Measurements from ENCODE around the gene SNX19. TPM values are rescaled to one million over a fixed set of nuclear protein-coding genes. Genes with fewer than 3 reads are reported as not detected.

Gene SNX19
- total and polyA plus RNA-seq, 9 donors, result 19.3 to 77.4 (median 45.0) TPM

- H3K36me3 ChIP-seq, result no peaks in the 10 kb centered on the region
- 87 to 93% (median 90%) methylated on average over 11 of the region's 11 CpGs for WGBS, 3 donors
- intact Hi-C loops (cut with DNase I), result no loop called here
Measured at GRCh38 chr11:130911306-130911705, 5.0 kb downstream of the SNX19 start.

GRCh38 chr11:130909650-130910049 is 6.6 kb downstream of the SNX19 start:
- intact Hi-C loops (cut with DNase I), result no loop called here
- Histone ChIP-seq H3K36me3 (no peaks in the 10 kb centered on the region), H3K4me3 (no peak overlapping the region), H3K4me1 (ENCODE audit: insufficient read depth) (peaks cover 1% of the 10 kb centered on the region), H3K27me3 (no peaks in the 10 kb centered on the region), H3K9me3 (no peaks in the 10 kb centered on the region), H3K27ac (no peak overlapping the region)
- TF ChIP-seq EP300 (IDR thresholded peaks at IDR 0.05) (no peak), POLR2A (IDR thresholded peaks at IDR 0.05) (no peak), CTCF (IDR thresholded peaks at IDR 0.05) (no peak)
- no peak for DNase-seq
- WGBS, 3 donors, result 43 to 77% (median 66%) methylated on average over 1 of the region's 1 CpG

More at GRCh38 chr11:130911306-130911705, 5.0 kb downstream of the SNX19 start:
- Histone ChIP-seq H3K4me3 (no peak overlapping the region), H3K27ac (no peak overlapping the region), H3K27me3 (no peaks in the 10 kb centered on the region), H3K9me3 (no peaks in the 10 kb centered on the region), H3K4me1 (ENCODE audit: insufficient read depth) (peaks cover 7% of the 10 kb centered on the region)
- TF ChIP-seq POLR2A (IDR thresholded peaks at IDR 0.05), result no peak
- TF ChIP-seq CTCF (IDR thresholded peaks at IDR 0.05), result no peak
- no peak for DNase-seq

GRCh38 chr11:130908770-130909625 is 7.3 kb downstream of the SNX19 start:
- H3K9me3 ChIP-seq, result no peaks in the 10 kb centered on the region
- H3K27ac ChIP-seq, result no peak overlapping the region
- H3K4me1 ChIP-seq (ENCODE audit: insufficient read depth), result no peaks in the 10 kb centered on the region
- H3K27me3 ChIP-seq, result no peaks in the 10 kb centered on the region
- no peaks in the 10 kb centered on the region for H3K36me3 ChIP-seq
- intact Hi-C loops (cut with DNase I), result no loop called here
- no peak for DNase-seq
- TF ChIP-seq EP300 (IDR thresholded peaks at IDR 0.05) (no peak), POLR2A (IDR thresholded peaks at IDR 0.05) (no peak), CTCF (IDR thresholded peaks at IDR 0.05) (no peak)
- 73 to 87% (median 83%) methylated on average over 4 of the region's 4 CpGs for WGBS, 3 donors
- no peak overlapping the region for H3K4me3 ChIP-seq

GRCh38 chr11:130908061-130908460 is 8.2 kb downstream of the SNX19 start:
- H3K4me3 ChIP-seq, result no peak overlapping the region
- H3K27me3 ChIP-seq, result no peaks in the 10 kb centered on the region
- H3K9me3 ChIP-seq, result no peaks in the 10 kb centered on the region
- no peak overlapping the region for H3K27ac ChIP-seq
- H3K4me1 ChIP-seq (ENCODE audit: insufficient read depth), result no peaks in the 10 kb centered on the region
- WGBS, 3 donors, result 79 to 91% (median 88%) methylated on average over 6 of the region's 6 CpGs
- DNase-seq, result no peak
- TF ChIP-seq POLR2A (IDR thresholded peaks at IDR 0.05) (no peak), EP300 (IDR thresholded peaks at IDR 0.05) (no peak), CTCF (IDR thresholded peaks at IDR 0.05) (no peak)
- intact Hi-C loops (cut with DNase I), result no loop called here
- no peaks in the 10 kb centered on the region for H3K36me3 ChIP-seq
